WTC11 (cell line): ENCODE data around the gene SMPD2. TPM values are rescaled to one million over a fixed set of nuclear protein-coding genes. Genes with fewer than 3 reads are reported as not detected.

Experiments
- ATAC-seq: fragments of 200-7000 bp; cut with Tn5 transposase; 2 replicates; pipeline ENCODE4 v1.10.0; 2021; ENCODE audit warnings: mild to moderate bottlenecking, moderate library complexity
- CTCF ChIA-PET: fragments of 300-600 bp; sonication (Branson Sonifier 250); formaldehyde crosslinking; loops from one replicate; lab custom pipeline; 2021; ENCODE audit warnings: antibody characterized with exemption; lab: Charles Lee
- POLR2A ChIA-PET: fragments of 350-600 bp; sonication (Branson Sonifier 250); formaldehyde crosslinking; loops from one replicate; lab custom pipeline; 2021; ENCODE audit warnings: antibody characterized with exemption; lab: Charles Lee
- DNase-seq: peaks from one replicate; pipeline ENCODE4 v3.0.0; 2021; ENCODE audit warnings: low spot score
- H3K27ac Mint-ChIP-seq: 2 replicates; pipeline ENCODE4 v1.8.0; 2021; ENCODE audit warnings: mixed read lengths
- H3K27me3 Mint-ChIP-seq: 2 replicates; pipeline ENCODE4 v1.8.0; 2021; ENCODE audit warnings: low read depth, mild to moderate bottlenecking, moderate library complexity, mixed read lengths
- H3K36me3 Mint-ChIP-seq: 2 replicates; pipeline ENCODE4 v1.8.0; 2021; ENCODE audit warnings: mixed read lengths
- H3K4me1 Mint-ChIP-seq: 2 replicates; pipeline ENCODE4 v1.8.0; 2022; ENCODE audit warnings: mixed read lengths
- H3K4me3 Mint-ChIP-seq: 2 replicates; pipeline ENCODE4 v1.8.0; 2021; ENCODE audit warnings: mild to moderate bottlenecking, moderate library complexity, mixed read lengths
- H3K9me3 Mint-ChIP-seq: 2 replicates; pipeline ENCODE4 v1.8.0; 2021; ENCODE audit warnings: mixed read lengths
- ATF1 ChIP-seq: sonication (generic); formaldehyde crosslinking; IDR thresholded peaks from 2 replicates; pipeline ENCODE4 v1.8.1; 2023; ENCODE audit warnings: mild to moderate bottlenecking, moderate library complexity, missing genetic modification reagents
- ATF2 ChIP-seq: sonication (generic); formaldehyde crosslinking; IDR thresholded peaks from 2 replicates; pipeline ENCODE4 v1.8.1; 2022; ENCODE audit warnings: low read depth, missing genetic modification reagents, borderline replicate concordance
- ATF3 ChIP-seq: sonication (generic); formaldehyde crosslinking; conservative IDR thresholded peaks from 2 replicates; pipeline ENCODE4 v1.8.1; 2022; ENCODE audit warnings: mild to moderate bottlenecking, missing genetic modification reagents
- CBFB ChIP-seq: sonication (generic); formaldehyde crosslinking; IDR thresholded peaks from 2 replicates; pipeline ENCODE4 v1.8.1; 2022; ENCODE audit warnings: mild to moderate bottlenecking, low read depth, missing genetic modification reagents
- CREB1 ChIP-seq: sonication (generic); formaldehyde crosslinking; IDR thresholded peaks from 2 replicates; pipeline ENCODE4 v1.8.0; 2023; ENCODE audit warnings: mild to moderate bottlenecking, missing genetic modification reagents
- CTCF ChIP-seq: fragments of 200-600 bp; IDR thresholded peaks from 2 replicates; pipeline ENCODE4 v1.8.0; 2022; ENCODE audit warnings: antibody characterized with exemption
- E2F1 ChIP-seq: sonication (generic); formaldehyde crosslinking; IDR thresholded peaks from 2 replicates; pipeline ENCODE4 v1.8.0; 2022; ENCODE audit warnings: mild to moderate bottlenecking, missing genetic modification reagents
- E2F5 ChIP-seq: sonication (generic); formaldehyde crosslinking; IDR thresholded peaks from 2 replicates; pipeline ENCODE4 v1.8.1; 2022; ENCODE audit warnings: mild to moderate bottlenecking, moderate library complexity, missing genetic modification reagents
- EMX1 ChIP-seq: fragments of 250-450 bp; sonication (Bioruptor Pico); IDR thresholded peaks from 2 replicates; pipeline ENCODE4 v1.8.0; 2021; ENCODE audit warnings: mild to moderate bottlenecking
- GRHL2 ChIP-seq: fragments of 250-450 bp; sonication (Bioruptor Pico); IDR thresholded peaks from 2 replicates; pipeline ENCODE4 v1.8.0; 2022; ENCODE audit warnings: mild to moderate bottlenecking, moderate library complexity; ENCODE audit not compliant: insufficient replicate concordance, severe bottlenecking
- IRF1 ChIP-seq: sonication (generic); formaldehyde crosslinking; IDR thresholded peaks from 2 replicates; pipeline ENCODE4 v1.8.0; 2023; ENCODE audit warnings: missing genetic modification reagents
- JAZF1 ChIP-seq: fragments of 250-450 bp; sonication (Bioruptor Pico); IDR thresholded peaks from 2 replicates; pipeline ENCODE4 v1.9.0; 2021; ENCODE audit warnings: moderate library complexity, mild to moderate bottlenecking, inconsistent platforms
- MAX ChIP-seq: sonication (generic); formaldehyde crosslinking; IDR thresholded peaks from 2 replicates; pipeline ENCODE4 v1.8.0; 2022; ENCODE audit warnings: mild to moderate bottlenecking, missing genetic modification reagents
- MYBL2 ChIP-seq: sonication (generic); formaldehyde crosslinking; IDR thresholded peaks from 2 replicates; pipeline ENCODE4 v1.8.1; 2023; ENCODE audit warnings: mild to moderate bottlenecking, moderate library complexity, missing genetic modification reagents
- NFE2L1 ChIP-seq: sonication (generic); formaldehyde crosslinking; IDR thresholded peaks from 2 replicates; pipeline ENCODE4 v1.8.1; 2023; ENCODE audit warnings: missing genetic modification reagents
- PRDM15 ChIP-seq: sonication (generic); formaldehyde crosslinking; IDR thresholded peaks from 2 replicates; pipeline ENCODE4 v1.8.0; 2022; ENCODE audit warnings: missing genetic modification reagents
- SOX15 ChIP-seq: fragments of 250-450 bp; sonication (Bioruptor Pico); IDR thresholded peaks from 2 replicates; pipeline ENCODE4 v1.9.0; 2021; ENCODE audit warnings: mild to moderate bottlenecking
- SP1 ChIP-seq: sonication (generic); formaldehyde crosslinking; conservative IDR thresholded peaks from 2 replicates; pipeline ENCODE4 v1.8.1; 2022; ENCODE audit warnings: missing genetic modification reagents
- TCF7 ChIP-seq: sonication (generic); formaldehyde crosslinking; IDR thresholded peaks from 2 replicates; pipeline ENCODE4 v1.8.0; 2022; ENCODE audit warnings: mild to moderate bottlenecking, low read depth, missing genetic modification reagents, moderate library complexity
- TEAD1 ChIP-seq: sonication (generic); formaldehyde crosslinking; IDR thresholded peaks from 2 replicates; pipeline ENCODE4 v1.8.0; 2022; ENCODE audit warnings: mild to moderate bottlenecking, missing genetic modification reagents
- TP53 ChIP-seq: sonication (generic); formaldehyde crosslinking; IDR thresholded peaks from 2 replicates; pipeline ENCODE4 v1.8.1; 2023; ENCODE audit warnings: mild to moderate bottlenecking, missing genetic modification reagents
- ZBTB21 ChIP-seq: sonication (generic); formaldehyde crosslinking; IDR thresholded peaks from 2 replicates; pipeline ENCODE4 v1.8.1; 2023; ENCODE audit warnings: mild to moderate bottlenecking, missing genetic modification reagents, borderline replicate concordance
- ZSCAN18 ChIP-seq: fragments of 250-450 bp; sonication (Bioruptor Pico); IDR thresholded peaks from 2 replicates; pipeline ENCODE4 v2.1.2; 2022; ENCODE audit warnings: mild to moderate bottlenecking, moderate library complexity
- total RNA-seq: library from RNA; stranded (reverse); gene quantifications from 3 replicates; pipeline ENCODE4 v1.2.3, GENCODE V29; 2021

Gene SMPD2
- total RNA-seq, 1 experiment from 2014 or later: 13.1 TPM

- DNase-seq: no peak
- H3K27ac Mint-ChIP-seq: no peak overlapping the region
- no peaks in the 10 kb centered on the region for H3K9me3 Mint-ChIP-seq
- ATAC-seq: no peak
- TF ChIP-seq SOX15: no peak
- no peak for TF ChIP-seq E2F1 (CRISPR knock-in tag)
- no peak for TF ChIP-seq ATF1 (CRISPR knock-in tag)
- no peak for TF ChIP-seq GRHL2 (CRISPR knock-in tag)
- no peak for TF ChIP-seq MYBL2
- no peak for TF ChIP-seq EMX1 (CRISPR knock-in tag)
- no peak for TF ChIP-seq SP1 (CRISPR knock-in tag)
- no peak for TF ChIP-seq ZBTB21 (CRISPR knock-in tag)
- TF ChIP-seq IRF1 (CRISPR knock-in tag): no peak
- no peak for TF ChIP-seq CREB1 (CRISPR knock-in tag)
- no peak for TF ChIP-seq PRDM15 (CRISPR knock-in tag)
- no peak for TF ChIP-seq NFE2L1 (CRISPR knock-in tag)
- TF ChIP-seq CBFB: no peak
- TF ChIP-seq ATF2 (CRISPR knock-in tag): no peak
- TF ChIP-seq ZSCAN18 (CRISPR knock-in tag): no peak
- no peak for TF ChIP-seq JAZF1 (CRISPR knock-in tag)
- no peak for TF ChIP-seq CTCF
- POLR2A ChIA-PET: no interaction called here
- no peaks in the 10 kb centered on the region; the same call in 1 of the 2 replicates for H3K27me3 Mint-ChIP-seq
- H3K36me3 Mint-ChIP-seq: peaks cover 25% of the 10 kb centered on the region
- H3K4me3 Mint-ChIP-seq: peak overlapping the region; percentile 71
- CTCF ChIA-PET: no interaction called here
- peaks cover 46% of the 10 kb centered on the region for H3K4me1 Mint-ChIP-seq
Measured at GRCh38 chr6:109483735-109484057, 43.2 kb downstream of the SMPD2 start.

GRCh38 chr6:109484122-109484521 is 43.6 kb downstream of the SMPD2 start:
- POLR2A ChIA-PET: no interaction called here
- Mint-ChIP-seq H3K4me3 (peak overlapping the region; percentile 71), H3K9me3 (no peaks in the 10 kb centered on the region), H3K4me1 (peaks cover 42% of the 10 kb centered on the region), H3K27me3 (no peaks in the 10 kb centered on the region; the same call in 1 of the 2 replicates), H3K36me3 (peaks cover 23% of the 10 kb centered on the region), H3K27ac (no peak overlapping the region)
- ATAC-seq (no peak), DNase-seq (no peak)
- CTCF ChIA-PET: interaction anchor here (3.1 kb wide), 1 partner anchor 43 kb away, joined by 10 read pairs; the partner anchor contains the start of genes PPIL6 and SMPD2
- TF ChIP-seq TEAD1: no peak
- no peak for TF ChIP-seq TP53
- TF ChIP-seq ATF3 (CRISPR knock-in tag): no peak
- no peak for TF ChIP-seq E2F5
- TF ChIP-seq TCF7: no peak
- TF ChIP-seq MAX (CRISPR knock-in tag): no peak
- TF ChIP-seq NFE2L1 (CRISPR knock-in tag): no peak
- TF ChIP-seq E2F1 (CRISPR knock-in tag): no peak
